SJSA1 (cell line): ENCODE measurements around the gene MS4A7. TPM values are rescaled to one million over a fixed set of nuclear protein-coding genes. Genes with fewer than 3 reads are reported as not detected.

Experiments
- DNase-seq, 2 experiments: peaks; one replicate each; pipeline ENCODE4 v3.0.0-alpha.2; 2015 to 2020; ENCODE audit warnings: low spot score in 2 of 2, low read depth in 1 of 2
- H3K27ac ChIP-seq: fragments of 250-450 bp; sonication (Bioruptor Pico); 2 replicates; pipeline ENCODE4 v1.5.1; 2020; ENCODE audit warnings: mild to moderate bottlenecking, moderate library complexity
- H3K27me3 ChIP-seq: fragments of 250-450 bp; sonication (Bioruptor Pico); replicated peaks from 2 replicates; pipeline ENCODE4 v1.5.1; 2020; ENCODE audit warnings: mild to moderate bottlenecking, moderate library complexity
- H3K36me3 ChIP-seq: fragments of 250-450 bp; sonication (Bioruptor Pico); 2 replicates; pipeline ENCODE4 v1.5.1; 2020; ENCODE audit warnings: mild to moderate bottlenecking
- H3K4me1 ChIP-seq: fragments of 250-450 bp; sonication (Bioruptor Pico); replicated peaks from 2 replicates; pipeline ENCODE4 v1.6.1; 2021; ENCODE audit warnings: mild to moderate bottlenecking
- H3K4me3 ChIP-seq: fragments of 250-450 bp; sonication (Bioruptor Pico); 2 replicates; pipeline ENCODE4 v1.5.1; 2020; ENCODE audit warnings: mild to moderate bottlenecking
- H3K9me3 ChIP-seq: fragments of 250-450 bp; sonication (Bioruptor Pico); replicated peaks from 2 replicates; pipeline ENCODE4 v1.5.1; 2020; ENCODE audit warnings: mild to moderate bottlenecking
- total RNA-seq: library from RNA; depleted of rRNA; stranded (reverse); fragments of >200 nt; shearing (Covaris generic); gene quantifications from 2 replicates; pipeline ENCODE4 v1.2.3, GENCODE V29; 2014; rRNA removed

The MS4A7 gene
- total RNA-seq, result not detected in 2 replicates

GRCh38 chr11:60378354-60378753, at the start of gene MS4A7:
TSS of gene MS4A7 (plus strand) at chr11:60378532. CDS start at chr11:60383142, 4,610 bp downstream.
- no peak within 1 kb of the TSS for H3K27ac ChIP-seq
- no peaks in the 10 kb centered on the region for H3K9me3 ChIP-seq
- no peaks in the 10 kb centered on the region for H3K4me1 ChIP-seq
- H3K27me3 ChIP-seq, result peaks cover 10% of the 10 kb centered on the region; the same call in 1 of the 2 replicates
- H3K4me3 ChIP-seq, result no peak within 1 kb of the TSS
- no peaks in the 10 kb centered on the region for H3K36me3 ChIP-seq
- no peak for DNase-seq

GRCh38 chr11:60332846-60333245, 45.5 kb upstream of the MS4A7 start:
- Histone ChIP-seq H3K4me1 (no peaks in the 10 kb centered on the region), H3K9me3 (no peaks in the 10 kb centered on the region), H3K4me3 (no peak overlapping the region), H3K27ac (no peak overlapping the region), H3K27me3 (no peaks in the 10 kb centered on the region), H3K36me3 (no peaks in the 10 kb centered on the region)
- DNase-seq, result no peak

- DNase-seq, result peak; percentile 66 to 77
- no peaks in the 10 kb centered on the region for H3K36me3 ChIP-seq
- no peaks in the 10 kb centered on the region for H3K4me1 ChIP-seq
- H3K9me3 ChIP-seq, result no peaks in the 10 kb centered on the region
- H3K27ac ChIP-seq, result no peak overlapping the region
- no peaks in the 10 kb centered on the region for H3K27me3 ChIP-seq
- no peak overlapping the region for H3K4me3 ChIP-seq
Measured at GRCh38 chr11:60334005-60334620, 44.2 kb upstream of the MS4A7 start.

- Histone ChIP-seq H3K36me3 (no peaks in the 10 kb centered on the region), H3K27me3 (no peaks in the 10 kb centered on the region; the same call in 1 of the 2 replicates), H3K4me1 (no peaks in the 10 kb centered on the region), H3K9me3 (no peaks in the 10 kb centered on the region), H3K27ac (no peak overlapping the region), H3K4me3 (no peak overlapping the region)
- no peak for DNase-seq
Measured at GRCh38 chr11:60336767-60337391, 41.5 kb upstream of the MS4A7 start.

- no peak for DNase-seq
- H3K27ac ChIP-seq, result no peak overlapping the region
- H3K36me3 ChIP-seq, result no peaks in the 10 kb centered on the region
- no peak overlapping the region for H3K4me3 ChIP-seq
- H3K4me1 ChIP-seq, result no peaks in the 10 kb centered on the region
- H3K27me3 ChIP-seq, result no peaks in the 10 kb centered on the region; the same call in 1 of the 2 replicates
- no peaks in the 10 kb centered on the region for H3K9me3 ChIP-seq
Measured at GRCh38 chr11:60338053-60338452, 40.3 kb upstream of the MS4A7 start.

GRCh38 chr11:60339356-60339755, 39.0 kb upstream of the MS4A7 start:
- H3K27me3 ChIP-seq, result no peaks in the 10 kb centered on the region; the same call in 1 of the 2 replicates

GRCh38 chr11:60343094-60343704, 35.1 kb upstream of the MS4A7 start:
- Histone ChIP-seq H3K9me3 (no peaks in the 10 kb centered on the region), H3K4me3 (no peak overlapping the region), H3K27ac (no peak overlapping the region), H3K27me3 (no peaks in the 10 kb centered on the region; the same call in 1 of the 2 replicates), H3K4me1 (no peaks in the 10 kb centered on the region), H3K36me3 (no peaks in the 10 kb centered on the region)
- DNase-seq, result peak in 1 of 2 experiments; percentile 23

More at GRCh38 chr11:60339356-60339755, 39.0 kb upstream of the MS4A7 start:
- no peaks in the 10 kb centered on the region for H3K36me3 ChIP-seq
- no peak for DNase-seq
- no peak overlapping the region for H3K4me3 ChIP-seq
- no peak overlapping the region for H3K27ac ChIP-seq
- no peaks in the 10 kb centered on the region for H3K9me3 ChIP-seq
- no peaks in the 10 kb centered on the region for H3K4me1 ChIP-seq

GRCh38 chr11:60344146-60344545, 34.2 kb upstream of the MS4A7 start:
- Histone ChIP-seq H3K36me3 (no peaks in the 10 kb centered on the region), H3K4me3 (no peak overlapping the region), H3K9me3 (no peaks in the 10 kb centered on the region), H3K4me1 (no peaks in the 10 kb centered on the region), H3K27me3 (no peaks in the 10 kb centered on the region; the same call in 1 of the 2 replicates), H3K27ac (no peak overlapping the region)
- DNase-seq, result no peak

- H3K36me3 ChIP-seq, result no peaks in the 10 kb centered on the region
- no peaks in the 10 kb centered on the region for H3K9me3 ChIP-seq
- H3K27ac ChIP-seq, result no peak overlapping the region
- H3K4me3 ChIP-seq, result no peak overlapping the region
- peak; percentile 43 to 57 for DNase-seq
- no peaks in the 10 kb centered on the region; the same call in 1 of the 2 replicates for H3K27me3 ChIP-seq
- no peaks in the 10 kb centered on the region for H3K4me1 ChIP-seq
Measured at GRCh38 chr11:60345489-60345888, 32.8 kb upstream of the MS4A7 start.

- no peak for DNase-seq
- Histone ChIP-seq H3K36me3 (no peaks in the 10 kb centered on the region), H3K9me3 (no peaks in the 10 kb centered on the region), H3K27ac (no peak overlapping the region), H3K4me1 (no peaks in the 10 kb centered on the region), H3K27me3 (no peaks in the 10 kb centered on the region; the same call in 1 of the 2 replicates), H3K4me3 (no peak overlapping the region)
Measured at GRCh38 chr11:60347084-60347797, 31.1 kb upstream of the MS4A7 start.

GRCh38 chr11:60348116-60348515, 30.2 kb upstream of the MS4A7 start:
- Histone ChIP-seq H3K27ac (no peak overlapping the region), H3K36me3 (no peaks in the 10 kb centered on the region), H3K27me3 (no peaks in the 10 kb centered on the region; the same call in 1 of the 2 replicates), H3K9me3 (no peaks in the 10 kb centered on the region), H3K4me3 (no peak overlapping the region), H3K4me1 (no peaks in the 10 kb centered on the region)
- DNase-seq, result no peak

- DNase-seq, result no peak
- Histone ChIP-seq H3K27ac (no peak overlapping the region), H3K4me3 (no peak overlapping the region), H3K4me1 (no peaks in the 10 kb centered on the region), H3K36me3 (no peaks in the 10 kb centered on the region), H3K9me3 (no peaks in the 10 kb centered on the region), H3K27me3 (no peaks in the 10 kb centered on the region; the same call in 1 of the 2 replicates)
Measured at GRCh38 chr11:60349990-60350389, 28.3 kb upstream of the MS4A7 start.

GRCh38 chr11:60357771-60358170, 20.6 kb upstream of the MS4A7 start:
- Histone ChIP-seq H3K9me3 (no peaks in the 10 kb centered on the region), H3K36me3 (no peaks in the 10 kb centered on the region), H3K27ac (no peak overlapping the region), H3K4me3 (no peak overlapping the region), H3K4me1 (no peaks in the 10 kb centered on the region), H3K27me3 (no peaks in the 10 kb centered on the region)
- DNase-seq, result no peak
